OCI-LY7 (cell line): Measurements from ENCODE around the gene TAF11L4.
"Not testable (repeated sequence)": the region's sequence is repeated elsewhere in the genome, so short reads cannot be mapped to it uniquely, and the experiment has no call there.

Experiments
- CTCF ChIP-seq: fragments of 200-600 bp; sonication (generic); conservative IDR thresholded peaks from 2 replicates; pipeline ENCODE4 v1.5.1; 2014; ENCODE audit warnings: mild to moderate bottlenecking, antibody characterized with exemption, low read length, moderate library complexity, mixed read lengths
- EZH2phosphoT487 ChIP-seq: fragments of 200-600 bp; sonication (generic); IDR thresholded peaks from 2 replicates; pipeline ENCODE4 v1.6.1; 2018; ENCODE audit warnings: low read depth, borderline replicate concordance, mild to moderate bottlenecking, mixed run types, antibody characterized with exemption, low read length, moderate library complexity, mixed read lengths

GRCh38 chr5:17526504-17526903, 4.9 kb downstream of the TAF11L4 start:
- TF ChIP-seq CTCF, EZH2phosphoT487: not testable (repeated sequence)
